Measurements from ENCODE around the gene FAM184A.

FAM184A gene

DNA sequence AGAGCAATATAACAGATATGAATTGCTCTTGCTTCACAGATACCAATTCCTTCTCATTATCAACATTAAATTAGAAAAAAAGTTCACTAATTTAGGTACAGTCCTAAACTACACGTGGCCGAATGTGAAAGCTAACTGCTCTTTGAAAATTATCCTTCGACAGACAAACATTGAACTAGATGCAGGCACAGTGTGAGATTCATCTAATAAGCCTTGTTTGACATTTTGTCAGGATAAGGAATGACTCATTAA lies 1.1 kb downstream of the FAM184A start:
- DNase-seq (ENCODE audit: low spot score): no peak
- TF ChIP-seq, protein P1, sequence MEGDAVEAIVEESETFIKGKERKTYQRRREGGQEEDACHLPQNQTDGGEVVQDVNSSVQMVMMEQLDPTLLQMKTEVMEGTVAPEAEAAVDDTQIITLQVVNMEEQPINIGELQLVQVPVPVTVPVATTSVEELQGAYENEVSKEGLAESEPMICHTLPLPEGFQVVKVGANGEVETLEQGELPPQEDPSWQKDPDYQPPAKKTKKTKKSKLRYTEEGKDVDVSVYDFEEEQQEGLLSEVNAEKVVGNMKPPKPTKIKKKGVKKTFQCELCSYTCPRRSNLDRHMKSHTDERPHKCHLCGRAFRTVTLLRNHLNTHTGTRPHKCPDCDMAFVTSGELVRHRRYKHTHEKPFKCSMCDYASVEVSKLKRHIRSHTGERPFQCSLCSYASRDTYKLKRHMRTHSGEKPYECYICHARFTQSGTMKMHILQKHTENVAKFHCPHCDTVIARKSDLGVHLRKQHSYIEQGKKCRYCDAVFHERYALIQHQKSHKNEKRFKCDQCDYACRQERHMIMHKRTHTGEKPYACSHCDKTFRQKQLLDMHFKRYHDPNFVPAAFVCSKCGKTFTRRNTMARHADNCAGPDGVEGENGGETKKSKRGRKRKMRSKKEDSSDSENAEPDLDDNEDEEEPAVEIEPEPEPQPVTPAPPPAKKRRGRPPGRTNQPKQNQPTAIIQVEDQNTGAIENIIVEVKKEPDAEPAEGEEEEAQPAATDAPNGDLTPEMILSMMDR (IDR thresholded peaks at IDR 0.05; ENCODE audit: borderline replicate concordance, control extremely low read depth, extremely low read depth, insufficient read depth, missing control alignments): no peak
- in situ Hi-C loops (cut with MboI; ENCODE audit: low sequenced_read_pairs, unreplicated experiment): no loop called here

DNA sequence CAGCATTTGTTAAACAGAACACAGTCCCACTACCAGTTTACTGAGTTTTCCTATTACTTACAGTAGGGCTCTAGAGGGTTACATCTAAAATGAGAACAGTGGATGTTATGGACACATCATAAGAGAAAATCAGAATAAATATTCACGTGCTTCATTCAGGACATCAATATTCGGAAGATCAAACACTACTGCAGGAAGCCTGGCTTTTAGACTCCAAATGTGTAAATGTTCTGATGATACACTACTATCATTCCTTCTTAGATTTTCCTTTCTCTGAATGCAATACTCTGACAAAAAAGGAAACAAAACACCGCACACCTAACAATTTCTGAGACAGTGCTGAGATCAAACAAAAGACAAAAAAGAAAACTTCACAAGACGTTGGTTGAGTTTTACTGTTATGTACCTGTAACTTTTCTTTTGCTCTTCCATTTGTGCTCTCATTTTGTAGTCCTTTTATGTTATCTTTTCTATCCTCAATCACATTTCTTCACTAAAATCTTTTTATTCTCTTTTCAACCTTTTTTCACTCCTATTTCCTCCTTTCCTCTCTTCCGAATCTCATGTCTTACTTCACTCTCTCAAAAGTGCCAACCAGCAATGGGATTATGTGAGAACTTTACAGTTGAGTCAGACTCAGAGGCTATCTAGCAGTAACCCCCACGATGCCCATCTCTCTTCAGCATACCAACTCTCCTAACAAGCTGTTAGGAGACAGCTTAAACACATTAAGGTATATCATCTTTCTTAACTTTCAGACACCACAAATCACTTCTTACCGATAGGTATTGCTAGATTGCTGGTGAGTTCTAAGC lies 1.7 kb downstream of the FAM184A start:
- no peak for DNase-seq (ENCODE audit: low spot score)
- TF ChIP-seq, protein P1 (IDR thresholded peaks at IDR 0.05; ENCODE audit: borderline replicate concordance, control extremely low read depth, extremely low read depth, insufficient read depth, missing control alignments): no peak
- in situ Hi-C loops (cut with MboI; ENCODE audit: low sequenced_read_pairs, unreplicated experiment): no loop called here

DNA sequence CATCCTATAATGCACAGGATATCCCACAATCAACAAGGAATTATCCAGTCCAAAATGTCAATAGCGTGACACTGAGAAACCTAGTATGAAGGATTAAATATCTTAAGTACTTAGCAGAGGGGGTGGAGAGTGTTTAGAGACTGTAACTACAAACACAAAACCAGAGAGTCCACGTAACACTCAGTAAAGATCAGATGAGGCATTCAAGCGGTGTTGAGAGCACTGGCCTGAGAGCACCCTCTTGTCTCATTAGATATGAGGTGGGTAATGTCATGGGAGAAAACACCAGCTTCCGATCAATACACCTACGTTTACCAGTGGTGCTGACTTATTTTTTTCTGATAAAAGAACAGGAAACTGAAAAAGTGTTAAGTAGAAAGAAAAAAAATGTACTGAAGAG lies 2.3 kb downstream of the FAM184A start:
- in situ Hi-C loops (cut with MboI; ENCODE audit: low sequenced_read_pairs, unreplicated experiment): no loop called here
- TF ChIP-seq, protein P1 (IDR thresholded peaks at IDR 0.05; ENCODE audit: borderline replicate concordance, control extremely low read depth, extremely low read depth, insufficient read depth, missing control alignments): no peak
- no peak for DNase-seq (ENCODE audit: low spot score)

DNA sequence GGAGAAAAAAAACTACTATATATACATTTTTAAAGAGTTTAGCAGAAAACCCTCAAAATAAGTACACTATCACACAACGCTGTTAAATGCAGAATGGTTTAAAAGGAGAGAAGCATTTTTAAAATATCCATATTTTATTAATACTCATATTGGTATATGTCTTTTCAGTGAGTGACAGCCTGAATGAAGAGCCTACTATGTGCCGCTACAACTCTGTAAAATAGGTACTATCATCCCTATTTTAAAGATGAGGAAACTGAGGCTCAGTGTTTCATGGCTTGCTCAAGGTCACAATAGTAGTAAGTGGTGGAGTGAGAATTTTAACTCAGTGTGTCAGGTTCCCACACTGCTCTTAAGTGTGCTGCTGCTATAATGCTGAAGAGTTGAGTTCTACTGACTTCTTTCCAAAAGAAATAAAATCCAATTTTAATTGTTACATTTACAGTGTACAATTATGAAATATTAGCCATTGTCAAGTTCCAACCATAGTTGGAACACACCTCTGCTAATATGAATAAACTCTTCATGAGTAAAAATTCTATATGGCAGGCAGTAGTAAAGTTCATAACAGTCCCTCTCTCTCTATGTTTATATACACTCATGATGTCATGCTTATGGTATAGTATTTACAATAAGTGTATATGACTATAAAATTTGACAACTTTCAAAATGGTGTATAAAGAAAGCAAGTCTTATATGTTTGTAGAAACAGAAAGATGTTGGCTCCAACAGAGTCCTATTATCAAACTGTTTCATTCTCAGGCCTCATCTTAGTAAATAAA lies 3.1 kb downstream of the FAM184A start:
- DNase-seq (ENCODE audit: low spot score): no peak
- in situ Hi-C loops (cut with MboI; ENCODE audit: low sequenced_read_pairs, unreplicated experiment): no loop called here
- TF ChIP-seq, protein P1 (IDR thresholded peaks at IDR 0.05; ENCODE audit: borderline replicate concordance, control extremely low read depth, extremely low read depth, insufficient read depth, missing control alignments): no peak

DNA sequence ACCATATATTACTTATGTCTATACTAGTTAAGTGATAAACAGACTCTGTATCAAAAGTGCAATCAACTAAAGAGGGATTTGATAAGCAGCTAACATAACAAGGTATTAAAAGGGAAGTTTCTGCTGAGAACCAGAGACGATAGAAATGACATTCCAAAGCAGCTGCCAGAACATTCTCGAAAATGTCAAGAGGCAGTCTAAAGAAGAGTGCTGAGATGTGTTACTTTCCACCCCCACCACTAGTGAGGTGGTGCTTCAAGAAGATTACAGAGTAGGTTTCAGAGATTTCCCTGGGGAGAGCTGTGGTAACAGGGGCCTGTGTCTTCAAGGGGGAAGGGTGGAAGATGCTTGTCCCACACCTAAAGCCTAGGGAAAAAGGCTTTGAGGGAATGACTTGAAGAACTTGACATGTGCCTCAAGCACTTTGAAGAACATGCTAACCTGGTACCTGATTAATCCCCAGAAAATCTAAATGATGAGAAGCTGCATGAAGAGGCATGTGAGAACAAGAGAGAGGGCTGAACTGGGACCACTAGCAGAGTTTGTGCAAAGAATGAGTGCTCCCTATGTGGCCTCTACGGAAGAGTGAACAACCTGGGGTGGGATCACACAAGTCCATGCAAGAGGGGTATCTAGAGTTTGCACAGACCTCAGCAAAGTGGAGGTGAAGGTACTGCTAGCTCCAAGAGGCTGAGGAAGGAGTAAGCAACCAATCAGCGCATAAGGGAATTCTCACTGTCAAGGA lies 5.0 kb downstream of the FAM184A start:
- TF ChIP-seq, protein P1 (IDR thresholded peaks at IDR 0.05; ENCODE audit: borderline replicate concordance, control extremely low read depth, extremely low read depth, insufficient read depth, missing control alignments): no peak
- DNase-seq (ENCODE audit: low spot score): no peak
- in situ Hi-C loops (cut with MboI; ENCODE audit: low sequenced_read_pairs, unreplicated experiment): no loop called here

DNA sequence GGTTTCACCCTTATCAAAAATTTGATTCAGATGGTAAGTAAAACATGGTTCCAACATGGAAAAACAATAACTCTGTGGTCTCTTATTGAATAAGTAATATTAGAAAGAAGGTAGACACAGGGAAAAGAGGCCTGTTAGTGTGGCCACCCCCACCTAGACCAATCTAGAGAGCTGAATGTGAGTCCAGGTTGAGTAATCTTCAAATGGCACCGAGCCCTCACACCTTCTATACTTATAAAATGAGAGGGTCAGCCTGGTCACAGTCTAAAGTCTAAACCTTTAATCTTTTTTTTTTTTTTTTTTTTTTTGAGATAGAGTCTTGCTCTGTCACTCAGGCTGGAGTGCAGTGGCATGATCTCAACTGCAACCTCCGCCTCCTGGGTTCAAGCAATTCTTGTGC lies 6.9 kb downstream of the FAM184A start:
- in situ Hi-C loops (cut with MboI; ENCODE audit: low sequenced_read_pairs, unreplicated experiment): no loop called here
- no peak for DNase-seq (ENCODE audit: low spot score)
- TF ChIP-seq, protein P1 (IDR thresholded peaks at IDR 0.05; ENCODE audit: borderline replicate concordance, control extremely low read depth, extremely low read depth, insufficient read depth, missing control alignments): no peak

All from GM13976 (cell line).